GM10266 (cell line): Measurements from ENCODE around the gene TRMU.

Experiments
- DNase-seq: peaks from one replicate; pipeline ENCODE4 v3.0.0; 2012; ENCODE audit errors: extremely low spot score
- TF ChIP-seq, protein P1 (sequence below): IDR thresholded peaks from 2 replicates; pipeline ENCODE4 v1.5.1; 2012; ENCODE audit warnings: mild to moderate bottlenecking, low read depth; ENCODE audit not compliant: control insufficient read depth, insufficient read depth; ENCODE audit errors: missing control alignments

The TRMU gene

DNA sequence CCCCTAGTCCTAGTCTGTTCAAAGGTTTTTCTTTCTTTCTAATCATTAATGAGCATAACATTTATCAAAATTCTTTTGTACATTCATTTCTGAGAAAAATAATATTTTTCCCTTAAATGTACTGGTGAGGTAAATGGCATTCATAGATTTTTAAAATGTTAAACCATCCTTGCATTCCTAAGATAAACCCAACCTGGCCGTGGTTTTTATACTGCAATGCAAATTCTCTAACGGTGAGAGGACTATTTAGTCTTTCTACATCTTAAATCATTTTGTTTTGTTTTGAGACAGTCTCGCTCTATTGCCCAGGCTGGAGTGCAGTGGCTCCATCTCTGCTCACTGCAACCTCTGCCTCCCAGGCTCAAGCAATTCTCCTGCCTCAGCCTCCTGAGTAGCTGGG lies 40.6 kb downstream of the TRMU start:
- TF ChIP-seq, protein P1, sequence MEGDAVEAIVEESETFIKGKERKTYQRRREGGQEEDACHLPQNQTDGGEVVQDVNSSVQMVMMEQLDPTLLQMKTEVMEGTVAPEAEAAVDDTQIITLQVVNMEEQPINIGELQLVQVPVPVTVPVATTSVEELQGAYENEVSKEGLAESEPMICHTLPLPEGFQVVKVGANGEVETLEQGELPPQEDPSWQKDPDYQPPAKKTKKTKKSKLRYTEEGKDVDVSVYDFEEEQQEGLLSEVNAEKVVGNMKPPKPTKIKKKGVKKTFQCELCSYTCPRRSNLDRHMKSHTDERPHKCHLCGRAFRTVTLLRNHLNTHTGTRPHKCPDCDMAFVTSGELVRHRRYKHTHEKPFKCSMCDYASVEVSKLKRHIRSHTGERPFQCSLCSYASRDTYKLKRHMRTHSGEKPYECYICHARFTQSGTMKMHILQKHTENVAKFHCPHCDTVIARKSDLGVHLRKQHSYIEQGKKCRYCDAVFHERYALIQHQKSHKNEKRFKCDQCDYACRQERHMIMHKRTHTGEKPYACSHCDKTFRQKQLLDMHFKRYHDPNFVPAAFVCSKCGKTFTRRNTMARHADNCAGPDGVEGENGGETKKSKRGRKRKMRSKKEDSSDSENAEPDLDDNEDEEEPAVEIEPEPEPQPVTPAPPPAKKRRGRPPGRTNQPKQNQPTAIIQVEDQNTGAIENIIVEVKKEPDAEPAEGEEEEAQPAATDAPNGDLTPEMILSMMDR: no peak
- DNase-seq: no peak

DNA sequence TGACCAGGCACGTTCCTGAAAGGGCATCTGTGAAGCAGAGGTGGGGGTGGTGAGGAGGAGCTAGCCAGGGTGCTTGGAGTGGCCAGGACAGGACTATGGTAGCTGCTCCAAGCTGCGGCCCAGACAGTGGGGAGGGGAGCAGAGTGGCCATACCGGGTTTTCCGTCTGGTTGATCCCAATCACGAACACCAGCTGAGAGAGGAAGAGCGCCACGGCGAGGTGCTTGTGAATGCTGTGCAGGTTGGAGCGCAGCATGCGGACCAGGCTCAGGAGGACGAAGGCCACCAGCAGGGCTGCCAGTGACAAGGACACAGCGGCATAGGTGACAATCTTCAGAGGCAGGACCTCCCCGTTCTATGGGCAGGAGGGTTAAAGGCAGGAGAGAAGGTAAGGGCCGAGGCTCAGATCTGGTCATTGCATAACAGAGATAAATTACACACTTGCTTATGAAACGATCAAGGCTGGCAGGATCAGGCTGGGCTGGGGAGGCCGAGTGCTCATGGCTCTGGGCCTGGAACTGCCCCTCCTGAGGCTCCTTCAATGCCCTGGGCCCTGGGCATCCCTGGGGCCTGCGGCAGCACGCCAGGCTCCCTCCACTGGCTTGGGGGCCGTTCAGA lies 41.5 kb downstream of the TRMU start:
- TF ChIP-seq, protein P1: no peak
- no peak for DNase-seq

DNA sequence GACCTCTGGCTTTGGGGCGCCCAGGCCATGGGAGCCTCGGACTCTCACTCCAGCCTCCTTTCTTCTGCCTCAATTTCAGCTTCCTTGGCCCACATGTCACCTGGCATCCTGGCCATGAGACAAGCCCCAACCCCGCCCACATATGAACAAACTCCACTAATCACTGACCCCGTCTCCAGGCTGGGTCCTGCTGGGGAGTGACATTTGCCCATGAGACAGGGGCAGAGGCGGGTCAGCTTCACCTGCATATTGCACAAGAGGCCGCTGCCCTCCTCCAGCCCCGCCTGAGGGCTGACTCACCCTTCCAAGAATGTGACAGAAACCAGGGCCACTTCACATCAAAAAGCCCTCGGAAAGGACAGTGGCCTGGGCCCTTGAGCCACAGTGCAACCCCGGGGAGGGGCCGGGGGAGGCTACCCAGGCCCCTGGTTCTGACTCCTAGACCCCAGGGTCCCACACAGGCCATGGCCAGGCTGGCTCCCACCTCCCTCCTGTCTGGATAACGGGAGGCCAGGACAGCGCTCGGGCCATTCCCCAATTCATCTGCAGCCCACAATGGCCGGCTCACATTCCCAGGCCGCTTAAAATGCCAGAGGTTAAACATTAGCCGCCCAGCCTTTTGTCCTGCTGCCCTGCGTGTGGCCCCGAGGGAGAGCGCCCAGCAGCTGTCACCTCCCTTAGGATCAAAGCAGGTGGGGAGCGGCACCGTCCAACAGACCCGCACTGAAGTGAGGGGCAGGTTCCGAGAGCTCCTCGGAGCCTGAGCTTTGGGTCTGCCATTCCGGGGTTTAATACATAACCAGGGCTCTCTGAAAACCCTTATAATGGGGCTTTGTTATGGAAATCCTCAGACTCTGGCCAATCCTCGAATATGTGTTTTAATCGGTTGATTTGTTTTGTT lies 42.3 kb downstream of the TRMU start:
- TF ChIP-seq, protein P1: no peak
- DNase-seq: no peak

DNA sequence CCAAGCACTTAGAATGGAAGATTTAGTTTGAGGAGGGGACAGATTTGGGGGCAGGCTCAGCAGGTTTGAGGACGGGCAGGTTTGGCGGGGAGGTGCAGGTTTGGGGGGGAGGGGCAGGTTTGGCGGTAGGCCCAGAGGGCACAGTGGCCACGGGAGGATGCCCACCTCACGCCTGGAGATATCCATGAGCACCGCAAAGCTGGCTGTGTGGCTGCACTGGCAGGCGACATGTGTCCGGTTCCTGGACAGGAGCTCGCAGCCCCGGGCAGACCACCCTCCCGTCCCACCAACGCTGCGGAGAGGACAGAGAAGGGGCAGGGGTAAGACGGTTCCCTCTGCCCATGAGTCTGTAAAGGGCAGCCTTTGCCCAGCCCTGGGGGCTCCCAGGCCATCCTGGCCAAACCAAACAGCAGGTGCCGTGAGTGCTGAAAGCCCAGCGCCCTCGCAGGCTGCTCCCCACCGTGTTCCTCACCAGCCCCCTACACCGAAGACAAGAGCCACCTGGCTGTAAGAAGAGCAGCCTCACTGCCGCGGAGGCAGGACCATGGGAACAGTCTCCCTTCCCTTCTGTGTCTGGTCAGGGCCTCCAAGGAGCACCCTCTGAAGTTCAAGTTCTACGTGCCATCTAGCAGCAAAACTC lies 43.0 kb downstream of the TRMU start:
- TF ChIP-seq, protein P1: no peak
- no peak for DNase-seq

DNA sequence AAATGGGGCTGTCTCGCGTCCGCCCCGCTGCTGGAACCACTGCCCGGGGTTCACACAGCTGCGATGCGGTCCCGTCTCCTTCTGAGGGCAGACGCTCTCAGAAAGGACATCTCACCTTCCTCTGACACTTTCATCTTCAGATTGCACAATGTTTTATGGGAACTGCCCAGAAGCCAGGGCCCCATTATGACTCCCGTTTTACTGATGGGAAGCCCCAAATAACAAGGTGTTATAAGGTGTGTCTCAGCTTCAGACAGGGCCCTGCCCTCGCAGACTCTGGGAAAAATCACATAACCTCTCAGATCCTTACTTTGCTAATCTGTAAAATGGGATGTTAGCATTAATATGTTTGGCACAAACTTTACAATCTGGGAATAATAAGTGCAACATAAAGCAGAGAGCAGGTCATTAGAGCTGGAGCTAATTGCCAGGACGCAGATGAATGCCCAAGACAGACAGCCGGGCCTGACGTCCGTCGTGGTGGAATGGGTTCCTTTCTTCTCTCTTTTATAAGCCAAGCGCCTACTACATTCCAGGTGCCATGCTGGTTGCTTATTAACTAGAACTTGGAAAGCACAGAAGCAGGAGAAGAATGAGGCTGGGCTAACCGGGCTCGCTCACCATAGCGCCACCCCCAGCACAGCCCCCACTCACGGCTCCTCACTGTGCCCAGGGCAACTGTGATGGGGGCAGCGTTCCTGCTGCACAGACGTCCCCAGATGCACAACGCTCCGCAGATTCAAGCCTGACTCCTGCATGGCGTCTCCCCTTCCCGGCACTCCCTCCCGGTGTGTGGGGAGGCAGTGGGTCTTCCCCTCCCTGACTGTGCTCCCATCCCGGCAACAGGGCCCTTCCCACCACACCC lies 43.8 kb downstream of the TRMU start:
- no peak for DNase-seq
- TF ChIP-seq, protein P1: no peak

DNA sequence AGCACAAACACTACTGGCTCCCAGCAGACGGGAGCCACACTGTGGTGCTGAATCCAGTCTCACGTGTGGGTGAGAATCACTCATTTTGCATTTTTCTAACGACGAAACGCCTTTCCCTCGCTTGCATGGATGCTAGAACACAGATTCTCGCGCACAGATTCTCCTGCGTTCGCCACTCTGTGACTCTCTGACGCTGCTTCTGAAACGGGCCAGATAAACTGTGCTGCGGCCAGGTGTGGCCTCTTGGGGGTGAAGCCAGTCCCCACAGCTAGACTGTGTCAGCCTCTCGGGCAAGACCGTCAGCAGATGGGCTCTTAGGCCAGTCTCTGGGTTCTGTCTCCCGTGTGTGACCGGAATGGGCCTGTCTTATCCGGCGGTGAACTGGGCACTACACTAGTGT lies 44.6 kb downstream of the TRMU start:
- DNase-seq: no peak
- TF ChIP-seq, protein P1: no peak
